Upper lobe of left lung (tissue), 4 donors: Measurements from ENCODE around the gene CAPN12.

Experiments used
- EP300 ChIP-seq, 4 donors: sonication (generic); formaldehyde crosslinking; IDR thresholded peaks; one replicate each; pipeline ENCODE4 v1.5.1; 2017; ENCODE audit warnings: antibody characterized with exemption in 4 of 4, control low read depth in 2 of 4
- POLR2A ChIP-seq, 4 donors: fragments of 450-650 bp; IDR thresholded peaks; one replicate each; pipeline ENCODE4 v1.5.1; 2016 to 2017; ENCODE audit warnings: antibody characterized with exemption in 4 of 4, mild to moderate bottlenecking in 2 of 4
- POLR2AphosphoS5 ChIP-seq, 2 donors: sonication (generic); formaldehyde crosslinking; IDR thresholded peaks; one replicate each; pipeline ENCODE4 v1.5.1; 2017; ENCODE audit warnings: antibody characterized with exemption in 2 of 2
- TF ChIP-seq, protein P1 (sequence below), 6 experiments: fragments of 450-650 bp in 4 of 6; fragments of 200-600 bp in 2 of 6; sonication (generic) in 2 of 6; IDR thresholded peaks; one replicate each; pipeline ENCODE4 v1.5.1; 2016 to 2019; ENCODE audit warnings: antibody characterized with exemption in 6 of 6

DNA sequence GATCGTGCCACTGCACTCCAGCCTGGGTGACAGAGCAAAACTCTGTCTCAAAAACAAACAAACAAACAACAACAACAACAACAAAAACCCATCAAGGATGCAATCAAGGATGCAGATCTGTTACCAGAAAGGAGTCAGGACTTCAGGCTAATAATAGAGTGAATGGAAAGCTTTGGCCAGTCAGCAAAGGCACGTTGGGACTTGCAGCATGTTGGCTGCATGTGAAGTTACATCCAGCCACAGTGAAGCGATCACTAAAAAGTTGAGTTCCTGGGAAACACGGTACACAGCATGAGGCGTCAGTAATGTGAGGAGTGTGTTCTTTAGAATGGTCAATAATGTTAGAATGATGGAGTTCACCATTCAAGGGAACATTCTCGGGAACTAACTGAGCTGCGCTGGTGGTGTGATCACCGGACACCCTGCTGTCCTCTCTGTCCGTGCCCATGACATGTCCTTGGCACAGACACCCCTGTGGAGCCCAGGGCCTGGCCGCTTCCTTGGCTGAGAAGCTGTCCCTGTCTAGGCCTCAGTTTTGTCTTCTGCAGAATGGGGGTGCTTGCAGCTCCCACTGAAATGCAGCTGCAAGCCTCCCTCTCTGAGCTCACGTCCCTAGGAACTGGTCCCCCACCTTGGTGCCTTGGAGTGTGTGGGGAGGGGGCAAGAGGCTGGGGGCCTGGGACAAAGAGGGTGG, 42.4 kb upstream of the CAPN12 start:
- TF ChIP-seq, protein P1, sequence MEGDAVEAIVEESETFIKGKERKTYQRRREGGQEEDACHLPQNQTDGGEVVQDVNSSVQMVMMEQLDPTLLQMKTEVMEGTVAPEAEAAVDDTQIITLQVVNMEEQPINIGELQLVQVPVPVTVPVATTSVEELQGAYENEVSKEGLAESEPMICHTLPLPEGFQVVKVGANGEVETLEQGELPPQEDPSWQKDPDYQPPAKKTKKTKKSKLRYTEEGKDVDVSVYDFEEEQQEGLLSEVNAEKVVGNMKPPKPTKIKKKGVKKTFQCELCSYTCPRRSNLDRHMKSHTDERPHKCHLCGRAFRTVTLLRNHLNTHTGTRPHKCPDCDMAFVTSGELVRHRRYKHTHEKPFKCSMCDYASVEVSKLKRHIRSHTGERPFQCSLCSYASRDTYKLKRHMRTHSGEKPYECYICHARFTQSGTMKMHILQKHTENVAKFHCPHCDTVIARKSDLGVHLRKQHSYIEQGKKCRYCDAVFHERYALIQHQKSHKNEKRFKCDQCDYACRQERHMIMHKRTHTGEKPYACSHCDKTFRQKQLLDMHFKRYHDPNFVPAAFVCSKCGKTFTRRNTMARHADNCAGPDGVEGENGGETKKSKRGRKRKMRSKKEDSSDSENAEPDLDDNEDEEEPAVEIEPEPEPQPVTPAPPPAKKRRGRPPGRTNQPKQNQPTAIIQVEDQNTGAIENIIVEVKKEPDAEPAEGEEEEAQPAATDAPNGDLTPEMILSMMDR (IDR thresholded peaks at IDR 0.05): no peak
- no peak for TF ChIP-seq POLR2AphosphoS5 (IDR thresholded peaks at IDR 0.05)
- no peak for TF ChIP-seq POLR2A (IDR thresholded peaks at IDR 0.05)
- TF ChIP-seq EP300 (IDR thresholded peaks at IDR 0.05): no peak
